C4-2B (cell line): ENCODE results near the gene PRSS12.

Source experiments
- ZFX ChIP-seq: fragments of 450-650 bp; IDR thresholded peaks from 2 replicates; pipeline ENCODE4 v1.6.1; 2017
- TF ChIP-seq, protein P1 (sequence below): fragments of 450-650 bp; conservative IDR thresholded peaks from 2 replicates; pipeline ENCODE4 v1.5.1; 2017; ENCODE audit warnings: mild to moderate bottlenecking

DNA sequence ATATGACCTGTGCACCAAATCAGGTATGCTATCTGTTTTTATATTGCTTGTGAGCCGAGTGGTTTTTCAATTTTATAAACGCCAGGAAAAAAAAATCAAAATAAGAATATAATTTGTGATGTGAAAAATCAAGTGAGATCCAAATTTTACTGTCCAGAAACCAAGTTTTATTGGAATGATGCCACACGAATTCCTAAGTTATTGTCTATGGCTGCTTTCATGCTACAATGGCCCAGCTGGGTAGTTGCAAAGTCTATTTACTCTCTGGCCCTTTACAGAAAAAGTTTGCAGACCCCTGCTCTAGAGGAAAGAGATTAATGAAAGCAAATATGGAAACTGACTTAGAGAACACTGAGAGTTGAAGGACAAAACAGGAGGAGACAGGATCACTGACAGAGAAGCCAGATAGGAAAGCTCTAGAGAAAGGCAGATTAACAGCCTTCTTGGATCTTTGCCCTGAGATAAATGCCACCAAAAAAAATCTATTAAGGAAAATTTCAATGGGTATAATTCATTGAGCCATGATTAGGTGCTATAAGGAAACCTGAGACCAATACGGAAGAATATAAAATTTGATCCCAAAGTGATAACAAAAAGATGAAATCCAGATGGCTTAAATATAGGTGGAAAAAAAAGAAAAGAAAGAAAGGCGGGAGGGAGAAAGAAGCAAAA, 29.8 kb downstream of the PRSS12 start:
- TF ChIP-seq, protein P1, sequence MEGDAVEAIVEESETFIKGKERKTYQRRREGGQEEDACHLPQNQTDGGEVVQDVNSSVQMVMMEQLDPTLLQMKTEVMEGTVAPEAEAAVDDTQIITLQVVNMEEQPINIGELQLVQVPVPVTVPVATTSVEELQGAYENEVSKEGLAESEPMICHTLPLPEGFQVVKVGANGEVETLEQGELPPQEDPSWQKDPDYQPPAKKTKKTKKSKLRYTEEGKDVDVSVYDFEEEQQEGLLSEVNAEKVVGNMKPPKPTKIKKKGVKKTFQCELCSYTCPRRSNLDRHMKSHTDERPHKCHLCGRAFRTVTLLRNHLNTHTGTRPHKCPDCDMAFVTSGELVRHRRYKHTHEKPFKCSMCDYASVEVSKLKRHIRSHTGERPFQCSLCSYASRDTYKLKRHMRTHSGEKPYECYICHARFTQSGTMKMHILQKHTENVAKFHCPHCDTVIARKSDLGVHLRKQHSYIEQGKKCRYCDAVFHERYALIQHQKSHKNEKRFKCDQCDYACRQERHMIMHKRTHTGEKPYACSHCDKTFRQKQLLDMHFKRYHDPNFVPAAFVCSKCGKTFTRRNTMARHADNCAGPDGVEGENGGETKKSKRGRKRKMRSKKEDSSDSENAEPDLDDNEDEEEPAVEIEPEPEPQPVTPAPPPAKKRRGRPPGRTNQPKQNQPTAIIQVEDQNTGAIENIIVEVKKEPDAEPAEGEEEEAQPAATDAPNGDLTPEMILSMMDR = no peak
- no peak for TF ChIP-seq ZFX
